Loucy (cell line): ENCODE data around the gene MAFF.

Experiments used
- H2AFZ ChIP-seq: fragments of 200-600 bp; sonication (generic); 2 replicates; pipeline ENCODE4 v1.6.0; 2016; ENCODE audit warnings: antibody characterized with exemption, mild to moderate bottlenecking, low read length, moderate library complexity
- H3F3A ChIP-seq: fragments of 200-600 bp; 2 replicates; pipeline ENCODE4 v1.6.0; 2016; ENCODE audit warnings: antibody characterized with exemption, low read depth, mild to moderate bottlenecking
- H3K27me3 ChIP-seq: fragments of 200-600 bp; sonication (generic); 2 replicates; pipeline ENCODE4 v1.6.1; 2014; ENCODE audit warnings: low read length, mild to moderate bottlenecking; ENCODE audit not compliant: insufficient read depth, poor library complexity, severe bottlenecking
- H3K36me3 ChIP-seq: fragments of 200-600 bp; sonication (generic); 2 replicates; pipeline ENCODE4 v1.6.1; 2016; ENCODE audit warnings: low read length; ENCODE audit not compliant: insufficient read depth
- H3K4me1 ChIP-seq: fragments of 200-600 bp; sonication (generic); 2 replicates; pipeline ENCODE4 v1.5.1; 2014; ENCODE audit warnings: low read length, mild to moderate bottlenecking; ENCODE audit not compliant: insufficient read depth, poor library complexity, severe bottlenecking
- H3K4me2 ChIP-seq: fragments of 200-600 bp; sonication (generic); 2 replicates; pipeline ENCODE4 v1.6.0; 2014; ENCODE audit warnings: antibody characterized with exemption, low read length, low read depth, mild to moderate bottlenecking; ENCODE audit not compliant: poor library complexity, severe bottlenecking
- H3K4me3 ChIP-seq: fragments of 200-600 bp; sonication (generic); 2 replicates; pipeline ENCODE4 v1.5.1; 2014; ENCODE audit warnings: low read length, mild to moderate bottlenecking, mixed read lengths; ENCODE audit not compliant: poor library complexity, severe bottlenecking
- H3K79me2 ChIP-seq: fragments of 200-600 bp; sonication (generic); 2 replicates; pipeline ENCODE4 v1.6.1; 2014; ENCODE audit warnings: low read length; ENCODE audit not compliant: insufficient read depth
- H3K9ac ChIP-seq: fragments of 200-600 bp; sonication (generic); 2 replicates; pipeline ENCODE4 v1.6.0; 2014; ENCODE audit warnings: mild to moderate bottlenecking, low read depth, low read length, moderate library complexity; ENCODE audit not compliant: poor library complexity, severe bottlenecking
- H3K9me2 ChIP-seq: fragments of 200-600 bp; sonication (generic); replicated peaks from 2 replicates; pipeline ENCODE4 v1.6.1; 2016; ENCODE audit warnings: low read depth, low read length, mixed read lengths
- H3K9me3 ChIP-seq: fragments of 200-600 bp; sonication (generic); 2 replicates; pipeline ENCODE4 v1.6.1; 2014; ENCODE audit warnings: mild to moderate bottlenecking, antibody characterized with exemption, low read length, low read depth; ENCODE audit not compliant: insufficient read depth
- H4K20me1 ChIP-seq: fragments of 200-600 bp; sonication (generic); 2 replicates; pipeline ENCODE4 v1.6.0; 2014; ENCODE audit warnings: antibody characterized with exemption, low read length, mild to moderate bottlenecking; ENCODE audit not compliant: insufficient read depth, poor library complexity, severe bottlenecking
- EZH2phosphoT487 ChIP-seq: fragments of 200-600 bp; IDR thresholded peaks from 2 replicates; pipeline ENCODE4 v1.6.1; 2018; ENCODE audit warnings: antibody characterized with exemption, mild to moderate bottlenecking, moderate library complexity, borderline replicate concordance
- TF ChIP-seq, protein P1 (sequence below): fragments of 200-600 bp; sonication (generic); conservative IDR thresholded peaks from 2 replicates; pipeline ENCODE4 v1.5.1; 2014; ENCODE audit warnings: mild to moderate bottlenecking, antibody characterized with exemption, low read length

MAFF gene

DNA sequence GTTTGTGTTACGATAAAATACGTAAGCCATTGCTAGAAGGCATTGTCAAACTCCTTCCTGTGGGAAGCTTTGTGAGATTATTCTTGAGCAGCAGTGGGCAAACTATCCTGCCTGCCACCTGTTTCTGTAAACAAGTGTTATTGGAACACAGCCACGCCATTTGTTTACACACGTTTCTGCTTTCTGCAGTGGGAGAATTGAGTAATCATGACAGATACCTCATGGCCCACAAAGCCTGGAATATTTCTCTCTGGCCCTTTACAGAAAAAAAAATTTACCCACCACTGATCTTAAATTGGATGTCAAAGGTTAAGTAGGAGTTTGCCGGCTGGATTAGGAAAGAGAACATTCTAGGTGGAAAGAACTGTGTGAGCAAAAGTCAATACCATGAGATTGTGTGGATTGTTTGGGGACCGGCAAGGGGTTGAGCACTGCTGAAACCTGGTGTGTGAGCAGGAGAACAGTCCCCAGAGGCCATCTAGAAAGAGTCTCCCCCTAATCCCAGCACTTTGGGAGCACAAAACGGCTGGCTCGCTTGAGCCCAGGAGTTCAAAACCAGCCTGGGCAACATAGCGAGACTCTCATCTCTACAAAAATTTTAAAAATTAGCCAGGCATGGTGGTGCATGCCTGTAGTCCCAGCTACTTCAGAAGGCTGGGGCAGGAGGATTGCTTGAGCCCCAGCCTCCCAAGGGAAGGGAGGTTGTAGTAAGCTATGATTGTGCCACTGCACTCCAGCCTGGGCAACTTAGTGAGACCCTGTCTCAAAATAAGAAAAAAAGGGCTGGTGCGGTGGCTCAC, 14.2 kb upstream of the MAFF start:
- Histone ChIP-seq H3K4me1 (peaks cover 4% of the 10 kb centered on the region), H3K36me3 (no peaks in the 10 kb centered on the region), H3K4me2 (no peak overlapping the region), H3K4me3 (no peak overlapping the region), H2AFZ (no peak overlapping the region), H3K79me2 (no peaks in the 10 kb centered on the region), H3K27me3 (no peaks in the 10 kb centered on the region), H3F3A (no peaks in the 10 kb centered on the region), H3K9me2 (no peaks in the 10 kb centered on the region), H4K20me1 (no peaks in the 10 kb centered on the region), H3K9ac (no peak overlapping the region), H3K9me3 (no peaks in the 10 kb centered on the region)
- TF ChIP-seq, protein P1, sequence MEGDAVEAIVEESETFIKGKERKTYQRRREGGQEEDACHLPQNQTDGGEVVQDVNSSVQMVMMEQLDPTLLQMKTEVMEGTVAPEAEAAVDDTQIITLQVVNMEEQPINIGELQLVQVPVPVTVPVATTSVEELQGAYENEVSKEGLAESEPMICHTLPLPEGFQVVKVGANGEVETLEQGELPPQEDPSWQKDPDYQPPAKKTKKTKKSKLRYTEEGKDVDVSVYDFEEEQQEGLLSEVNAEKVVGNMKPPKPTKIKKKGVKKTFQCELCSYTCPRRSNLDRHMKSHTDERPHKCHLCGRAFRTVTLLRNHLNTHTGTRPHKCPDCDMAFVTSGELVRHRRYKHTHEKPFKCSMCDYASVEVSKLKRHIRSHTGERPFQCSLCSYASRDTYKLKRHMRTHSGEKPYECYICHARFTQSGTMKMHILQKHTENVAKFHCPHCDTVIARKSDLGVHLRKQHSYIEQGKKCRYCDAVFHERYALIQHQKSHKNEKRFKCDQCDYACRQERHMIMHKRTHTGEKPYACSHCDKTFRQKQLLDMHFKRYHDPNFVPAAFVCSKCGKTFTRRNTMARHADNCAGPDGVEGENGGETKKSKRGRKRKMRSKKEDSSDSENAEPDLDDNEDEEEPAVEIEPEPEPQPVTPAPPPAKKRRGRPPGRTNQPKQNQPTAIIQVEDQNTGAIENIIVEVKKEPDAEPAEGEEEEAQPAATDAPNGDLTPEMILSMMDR = no peak
- no peak for TF ChIP-seq EZH2phosphoT487

DNA sequence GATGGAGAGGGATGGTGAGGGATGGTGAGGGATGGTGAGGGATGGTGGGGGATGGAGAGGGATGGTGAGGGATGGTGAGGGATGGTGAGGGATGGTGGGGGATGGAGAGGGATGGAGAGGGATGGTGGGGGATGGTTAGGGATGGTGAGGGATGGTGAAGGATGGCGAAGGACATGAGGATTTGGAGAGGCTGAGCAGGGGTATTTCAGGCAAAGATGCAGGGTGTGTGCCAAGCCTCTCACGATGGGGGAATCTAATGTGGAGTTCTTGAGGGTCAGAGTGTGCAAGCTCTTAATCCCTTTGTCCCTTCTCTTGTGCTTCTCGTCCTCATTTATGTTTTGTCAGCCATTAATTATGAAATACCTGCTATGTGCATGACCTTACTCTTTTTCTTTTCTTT, 12.7 kb upstream of the MAFF start:
- Histone ChIP-seq H3K27me3 (no peaks in the 10 kb centered on the region), H2AFZ (no peak overlapping the region), H3K9ac (no peak overlapping the region)

DNA sequence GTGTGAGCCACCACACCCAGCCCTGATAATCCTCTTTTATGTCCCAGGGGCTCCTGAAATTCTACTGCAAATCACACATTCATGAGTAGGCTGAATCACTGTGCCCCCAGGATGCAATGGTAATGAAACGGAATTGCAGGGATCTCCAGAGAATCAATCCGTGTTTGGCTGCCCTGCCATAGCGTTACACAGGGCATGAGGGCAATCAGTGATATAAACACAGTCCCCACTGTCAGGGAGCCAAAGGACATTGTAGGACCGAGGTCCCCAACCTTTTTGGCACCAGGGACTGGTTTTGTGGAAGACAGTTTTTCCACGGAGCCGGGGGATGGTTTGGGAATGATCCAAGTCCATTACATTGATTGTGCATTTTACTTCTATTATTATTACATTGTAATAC, 11.2 kb upstream of the MAFF start:
- peaks cover 9% of the 10 kb centered on the region for H3K4me1 ChIP-seq
- H3K4me3 ChIP-seq = no peak overlapping the region
- no peak overlapping the region for H3K4me2 ChIP-seq
- H2AFZ ChIP-seq = no peak overlapping the region
- no peaks in the 10 kb centered on the region for H3K36me3 ChIP-seq
- TF ChIP-seq, protein P1 = no peak
- no peak for TF ChIP-seq EZH2phosphoT487
- no peaks in the 10 kb centered on the region for H3K79me2 ChIP-seq
- no peaks in the 10 kb centered on the region for H3F3A ChIP-seq
- H3K9me3 ChIP-seq = no peaks in the 10 kb centered on the region
- H3K9me2 ChIP-seq = no peaks in the 10 kb centered on the region
- H3K9ac ChIP-seq = no peak overlapping the region
- H3K27me3 ChIP-seq = no peaks in the 10 kb centered on the region
- no peaks in the 10 kb centered on the region for H4K20me1 ChIP-seq

More for the DNA sequence above, 12.7 kb upstream of the MAFF start:
- Histone ChIP-seq H3K79me2 (no peaks in the 10 kb centered on the region), H4K20me1 (no peaks in the 10 kb centered on the region), H3F3A (no peaks in the 10 kb centered on the region), H3K4me3 (no peak overlapping the region), H3K9me2 (no peaks in the 10 kb centered on the region), H3K36me3 (no peaks in the 10 kb centered on the region), H3K4me1 (no peaks in the 10 kb centered on the region), H3K9me3 (no peaks in the 10 kb centered on the region), H3K4me2 (no peak overlapping the region)
- TF ChIP-seq, protein P1 = no peak
- TF ChIP-seq EZH2phosphoT487 = no peak
